Esophagus muscularis mucosa (tissue), 4 donors: ENCODE data around the gene IKZF3. TPM values are rescaled to one million over a fixed set of nuclear protein-coding genes. Genes with fewer than 3 reads are reported as not detected.

Experiments
- DNase-seq: peaks from one replicate; pipeline ENCODE4 v3.0.0-alpha.2; 2017; ENCODE audit errors: extremely low spot score
- H3K27ac ChIP-seq, 4 donors: fragments of 200-600 bp; sonication (generic); replicated peaks in 1 of 4; 1 replicate in 3 of 4; 2 replicates in 1 of 4; pipeline ENCODE4 v1.5.1; 2016 to 2019; ENCODE audit warnings: mild to moderate bottlenecking in 1 of 4
- H3K27me3 ChIP-seq, 4 donors: fragments of 200-600 bp; sonication (generic); one replicate each; pipeline versions ENCODE4 v1.5.1 to v1.6.0; 2016 to 2019
- H3K36me3 ChIP-seq, 4 donors: fragments of 200-600 bp; sonication (generic); one replicate each; pipeline ENCODE4 v1.5.1; 2016 to 2019
- H3K4me1 ChIP-seq, 4 donors: fragments of 200-600 bp; sonication (generic); one replicate each; pipeline ENCODE4 v1.5.1; 2016 to 2019
- H3K4me3 ChIP-seq, 4 donors: fragments of 200-600 bp; sonication (generic); 1 replicate in 2 of 4; 2 replicates in 2 of 4; pipeline ENCODE4 v1.5.1; 2016 to 2019; ENCODE audit warnings: mild to moderate bottlenecking in 4 of 4, moderate library complexity in 1 of 4
- H3K9me3 ChIP-seq, 4 donors: fragments of 200-600 bp; sonication (generic); 1 replicate in 3 of 4; 2 replicates in 1 of 4; pipeline ENCODE4 v1.5.1; 2016 to 2019
- EP300 ChIP-seq: sonication (generic); formaldehyde crosslinking; IDR thresholded peaks from one replicate; pipeline ENCODE4 v1.6.1; 2017; ENCODE audit warnings: antibody characterized with exemption
- POLR2A ChIP-seq: fragments of 450-650 bp; IDR thresholded peaks from one replicate; pipeline ENCODE4 v1.6.1; 2017; ENCODE audit warnings: antibody characterized with exemption, moderate library complexity, mild to moderate bottlenecking, low read depth
- POLR2AphosphoS5 ChIP-seq, 2 donors: sonication (generic); formaldehyde crosslinking; IDR thresholded peaks; one replicate each; pipeline ENCODE4 v1.6.1; 2017; ENCODE audit warnings: antibody characterized with exemption in 2 of 2
- WGBS: methylation state at CpG from one replicate; pipeline ENCODE4 v1.1.5; 2018; 5-methylcytosine and 5-hydroxymethylcytosine counted together
- intact Hi-C: fragments of 100-400 bp; cut with DNase I; formaldehyde crosslinking; loops from one replicate; pipeline ENCODE4 v1.15.1; 2023
- total RNA-seq, 4 donors: library from RNA; depleted of rRNA; stranded (reverse); fragments of >200 nt; gene quantifications; one replicate each; pipeline versions ENCODE4 v1.1.0 to v1.2.1, GENCODE V29; 2016
- TF ChIP-seq, protein P1 (sequence below), 3 experiments: fragments of 200-600 bp in 2 of 3; fragments of 450-650 bp in 1 of 3; sonication (generic) in 2 of 3; IDR thresholded peaks; one replicate each; pipeline ENCODE4 v1.5.1; 2017 to 2019; ENCODE audit warnings: antibody characterized with exemption in 3 of 3, mild to moderate bottlenecking in 2 of 3, moderate library complexity in 1 of 3

IKZF3 gene
- total RNA-seq, 4 donors from 2014 or later = 0.83 to 3.8 (median 1.3) TPM

DNA sequence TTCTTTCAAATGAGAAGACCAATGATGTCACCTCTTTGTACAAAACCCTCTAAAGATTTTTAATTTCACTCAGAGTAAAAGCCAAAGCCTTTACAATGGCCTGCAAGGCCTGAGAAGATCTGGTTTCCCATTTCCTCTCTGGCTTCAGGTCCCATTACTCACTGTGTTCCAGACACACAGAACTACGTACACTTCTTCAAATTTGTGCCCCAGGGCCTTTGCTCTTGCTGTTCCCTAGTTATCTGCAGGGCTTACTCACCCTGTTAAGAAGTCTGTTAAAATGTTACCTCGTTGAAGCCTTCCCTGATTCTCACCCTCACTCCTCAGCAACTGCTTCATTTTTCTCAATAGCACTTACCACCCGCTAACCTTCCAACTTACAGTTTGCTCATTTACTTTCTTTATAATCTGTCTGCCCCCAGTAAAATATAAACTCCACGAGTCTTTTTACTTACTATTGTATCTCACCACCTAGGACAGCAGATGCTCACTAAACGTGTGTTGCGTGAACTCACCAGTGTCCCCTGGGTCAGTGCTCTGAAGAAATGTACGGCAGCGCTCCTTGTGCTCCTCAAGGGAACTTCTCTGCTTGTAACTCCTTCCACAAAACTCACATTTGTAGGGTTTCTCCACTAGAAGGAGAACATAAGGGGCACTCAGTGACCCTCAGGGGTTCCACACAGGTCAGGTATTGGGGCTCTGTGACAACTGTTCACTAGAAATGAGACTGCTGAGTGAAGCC is 76.2 kb downstream of the IKZF3 start:
- DNase-seq = no peak
- TF ChIP-seq, protein P1, sequence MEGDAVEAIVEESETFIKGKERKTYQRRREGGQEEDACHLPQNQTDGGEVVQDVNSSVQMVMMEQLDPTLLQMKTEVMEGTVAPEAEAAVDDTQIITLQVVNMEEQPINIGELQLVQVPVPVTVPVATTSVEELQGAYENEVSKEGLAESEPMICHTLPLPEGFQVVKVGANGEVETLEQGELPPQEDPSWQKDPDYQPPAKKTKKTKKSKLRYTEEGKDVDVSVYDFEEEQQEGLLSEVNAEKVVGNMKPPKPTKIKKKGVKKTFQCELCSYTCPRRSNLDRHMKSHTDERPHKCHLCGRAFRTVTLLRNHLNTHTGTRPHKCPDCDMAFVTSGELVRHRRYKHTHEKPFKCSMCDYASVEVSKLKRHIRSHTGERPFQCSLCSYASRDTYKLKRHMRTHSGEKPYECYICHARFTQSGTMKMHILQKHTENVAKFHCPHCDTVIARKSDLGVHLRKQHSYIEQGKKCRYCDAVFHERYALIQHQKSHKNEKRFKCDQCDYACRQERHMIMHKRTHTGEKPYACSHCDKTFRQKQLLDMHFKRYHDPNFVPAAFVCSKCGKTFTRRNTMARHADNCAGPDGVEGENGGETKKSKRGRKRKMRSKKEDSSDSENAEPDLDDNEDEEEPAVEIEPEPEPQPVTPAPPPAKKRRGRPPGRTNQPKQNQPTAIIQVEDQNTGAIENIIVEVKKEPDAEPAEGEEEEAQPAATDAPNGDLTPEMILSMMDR (IDR thresholded peaks at IDR 0.05) = no peak
- TF ChIP-seq POLR2A (no peak), POLR2AphosphoS5 (IDR thresholded peaks at IDR 0.05) (no peak), EP300 (no peak)
- Histone ChIP-seq H3K36me3 (no peaks in the 10 kb centered on the region), H3K4me1 (no peaks in the 10 kb centered on the region), H3K27me3 (peaks cover 0 to 17% (median 0%) of the 10 kb centered on the region in 4 donors), H3K4me3 (no peak overlapping the region), H3K9me3 (no peaks in the 10 kb centered on the region), H3K27ac (no peak overlapping the region)
- 83% methylated on average over 8 of the region's 8 CpGs for WGBS
- intact Hi-C loops = no loop called here

DNA sequence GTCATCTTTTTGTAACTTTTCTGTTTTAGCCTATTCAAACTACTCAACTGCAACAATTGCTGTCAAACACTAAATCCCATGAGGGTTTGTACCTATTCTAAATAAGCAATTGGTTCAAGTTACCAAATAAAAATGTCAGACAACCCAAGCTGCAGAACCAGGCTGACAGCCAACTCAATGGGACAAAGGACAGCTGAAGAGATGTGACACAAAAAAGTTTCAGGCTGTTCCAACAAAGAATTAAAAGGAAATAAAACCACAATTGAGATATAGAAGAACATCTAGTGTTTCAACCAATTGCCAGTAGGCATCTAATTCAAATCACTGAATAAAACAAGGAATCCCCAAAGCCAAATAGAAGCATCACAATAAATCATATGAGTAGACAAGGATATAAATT is 77.1 kb downstream of the IKZF3 start:
- Histone ChIP-seq H3K27ac (no peak overlapping the region), H3K36me3 (no peaks in the 10 kb centered on the region), H3K9me3 (no peaks in the 10 kb centered on the region), H3K27me3 (peaks cover 0 to 17% (median 0%) of the 10 kb centered on the region in 4 donors), H3K4me3 (no peak overlapping the region), H3K4me1 (no peaks in the 10 kb centered on the region)
- no peak for TF ChIP-seq POLR2A
- no peak for TF ChIP-seq POLR2AphosphoS5 (IDR thresholded peaks at IDR 0.05)
- TF ChIP-seq EP300 = no peak
- TF ChIP-seq, protein P1 (IDR thresholded peaks at IDR 0.05) = no peak
- DNase-seq = no peak
- intact Hi-C loops = no loop called here

DNA sequence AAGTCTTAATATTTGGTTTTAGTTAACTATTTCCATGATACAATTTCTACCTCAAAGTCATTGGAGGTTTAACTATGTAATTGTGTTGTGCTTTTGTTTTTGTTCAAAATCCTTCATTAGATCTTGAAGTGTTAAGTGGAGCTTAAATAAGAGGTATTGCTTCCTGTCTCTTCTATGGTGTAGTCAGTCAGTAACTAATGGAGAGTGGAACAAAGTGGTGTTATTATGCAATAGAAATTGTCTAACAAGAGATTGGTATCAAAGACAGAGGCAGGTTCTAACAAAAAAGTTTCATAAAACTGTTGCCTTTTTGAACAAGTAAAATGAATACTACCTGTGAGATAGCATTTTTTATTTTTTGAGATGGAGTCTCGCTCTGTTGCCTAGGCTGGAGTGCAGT is 81.1 kb downstream of the IKZF3 start:
- 94% methylated on average over 1 of the region's 1 CpG for WGBS
- no peaks in the 10 kb centered on the region for H3K4me1 ChIP-seq
- intact Hi-C loops = no loop called here
- no peaks in the 10 kb centered on the region for H3K9me3 ChIP-seq
- TF ChIP-seq POLR2AphosphoS5 (IDR thresholded peaks at IDR 0.05) (no peak), EP300 (no peak), POLR2A (no peak)
- TF ChIP-seq, protein P1 (IDR thresholded peaks at IDR 0.05) = no peak
- no peaks in the 10 kb centered on the region for H3K36me3 ChIP-seq
- peaks cover 0 to 32% (median 0%) of the 10 kb centered on the region in 4 donors for H3K27me3 ChIP-seq
- H3K27ac ChIP-seq = no peak overlapping the region
- no peak for DNase-seq
- no peak overlapping the region for H3K4me3 ChIP-seq

DNA sequence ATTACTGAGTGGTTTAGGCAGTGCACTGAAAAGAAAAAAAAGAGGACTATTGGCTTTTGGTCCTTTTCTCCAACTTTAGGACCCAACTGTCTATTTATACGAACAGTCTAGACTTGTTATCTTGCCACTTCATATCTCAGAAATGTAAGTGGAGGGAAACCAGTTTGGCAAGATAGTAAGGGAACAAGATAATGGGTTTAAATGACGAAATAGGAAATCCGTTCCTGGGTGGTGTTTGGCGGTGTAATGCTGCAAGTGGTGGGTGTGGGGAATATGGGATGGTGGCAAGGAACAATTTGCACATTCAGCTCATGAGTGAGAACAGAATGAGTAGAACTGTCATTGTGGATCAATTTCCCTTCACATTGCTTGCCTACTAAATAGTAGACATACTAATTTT is 81.6 kb downstream of the IKZF3 start:
- no peak overlapping the region for H3K27ac ChIP-seq
- peaks cover 0 to 37% (median 0%) of the 10 kb centered on the region in 4 donors for H3K27me3 ChIP-seq
- no peak overlapping the region for H3K4me3 ChIP-seq
- 61% methylated on average over 4 of the region's 4 CpGs for WGBS
- no peak for DNase-seq
- H3K4me1 ChIP-seq = no peaks in the 10 kb centered on the region
- H3K9me3 ChIP-seq = no peaks in the 10 kb centered on the region
- intact Hi-C loops = no loop called here
- TF ChIP-seq POLR2AphosphoS5 (IDR thresholded peaks at IDR 0.05) (no peak), EP300 (no peak), POLR2A (no peak)
- TF ChIP-seq, protein P1 (IDR thresholded peaks at IDR 0.05) = no peak
- H3K36me3 ChIP-seq = no peaks in the 10 kb centered on the region

DNA sequence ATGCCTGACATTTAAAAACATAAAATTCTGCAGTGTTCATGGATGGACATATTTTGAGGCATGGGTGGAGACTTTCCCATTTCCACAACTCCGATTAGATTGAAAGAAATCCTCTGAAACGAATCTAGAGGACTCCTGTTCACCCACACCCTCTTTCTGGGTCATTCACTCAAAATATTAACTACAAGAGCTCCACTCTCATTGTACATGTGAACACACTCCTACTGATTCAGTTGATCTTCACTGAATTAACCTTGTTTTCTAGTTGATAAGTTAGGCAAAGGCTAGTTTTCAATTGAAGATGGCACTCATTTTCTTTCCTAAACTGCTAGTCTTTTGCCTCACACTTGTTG is 82.3 kb downstream of the IKZF3 start:
- Histone ChIP-seq H3K4me3 (no peak overlapping the region), H3K36me3 (no peaks in the 10 kb centered on the region), H3K4me1 (no peaks in the 10 kb centered on the region), H3K27ac (no peak overlapping the region), H3K27me3 (peaks cover 0 to 40% (median 0%) of the 10 kb centered on the region in 4 donors), H3K9me3 (no peaks in the 10 kb centered on the region)
- no peak for DNase-seq
- intact Hi-C loops = no loop called here
- WGBS = 74% methylated on average over 2 of the region's 2 CpGs
- no peak for TF ChIP-seq POLR2A
- TF ChIP-seq EP300 = no peak
- TF ChIP-seq, protein P1 (IDR thresholded peaks at IDR 0.05) = no peak
- TF ChIP-seq POLR2AphosphoS5 (IDR thresholded peaks at IDR 0.05) = no peak
